Measurements from ENCODE around the gene STARD13.
"Not testable (repeated sequence)": the region's sequence is repeated elsewhere in the genome, so short reads cannot be mapped to it uniquely, and the experiment has no call there.

Gene STARD13

DNA sequence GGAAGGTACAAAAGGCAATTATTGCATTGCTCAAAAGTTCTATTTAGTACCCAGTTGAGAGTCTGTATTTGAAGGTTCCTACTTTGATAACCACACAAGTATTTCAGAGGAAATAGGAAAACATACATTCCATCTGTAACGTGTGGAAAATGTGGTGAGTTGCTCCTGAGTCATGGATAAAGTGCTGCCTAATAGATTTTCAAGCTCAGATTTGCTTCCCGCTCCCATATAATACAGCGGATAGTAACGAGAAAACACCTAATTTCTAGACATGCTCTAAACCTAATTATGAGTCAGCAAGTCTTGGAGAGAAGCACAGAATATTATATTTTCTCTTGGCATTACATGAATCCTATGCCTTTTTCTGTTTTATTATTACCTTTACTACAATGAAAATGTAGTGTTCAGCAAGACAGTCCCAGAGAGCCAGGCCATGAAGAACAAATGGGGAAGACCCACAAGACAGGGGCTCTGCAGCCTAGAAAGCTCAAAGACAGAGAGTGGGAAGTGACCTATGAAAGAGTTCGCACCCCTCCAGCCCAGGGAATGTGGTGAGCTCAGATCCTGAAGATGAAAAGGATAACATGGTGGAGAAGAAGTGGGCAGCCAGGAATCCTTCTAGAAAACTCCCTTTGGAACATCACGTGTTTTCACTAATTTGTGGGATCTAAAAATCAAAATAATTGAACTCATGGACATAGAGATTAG is 116.1 kb downstream of the STARD13 start:
- peak; percentile 64 for DNase-seq

GRCh38 chr13:33168321-33168960 is 117.1 kb downstream of the STARD13 start:
- DNase-seq = no peak

DNA sequence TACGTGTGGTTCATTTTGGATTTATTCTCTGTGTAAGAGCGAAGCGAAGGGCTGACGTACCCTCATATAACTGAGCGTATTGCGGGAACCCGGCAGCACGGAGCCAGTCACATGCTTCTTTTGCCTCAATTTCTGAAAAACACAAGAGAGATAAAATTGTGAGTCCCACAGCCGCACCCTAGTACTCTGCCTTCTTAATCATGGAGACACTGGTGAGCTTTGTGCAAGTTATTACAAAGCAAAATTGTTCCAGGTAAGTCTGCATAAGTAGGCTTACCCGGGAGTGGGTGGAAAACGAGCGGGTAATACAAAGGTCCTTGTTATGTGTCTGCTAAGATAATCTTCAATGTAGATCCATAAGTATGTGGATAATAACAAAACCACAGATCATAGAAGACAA is 118.1 kb downstream of the STARD13 start:
- DNase-seq = no peak

GRCh38 chr13:33165787-33166186 is 119.8 kb downstream of the STARD13 start:
- no peak for DNase-seq

DNA sequence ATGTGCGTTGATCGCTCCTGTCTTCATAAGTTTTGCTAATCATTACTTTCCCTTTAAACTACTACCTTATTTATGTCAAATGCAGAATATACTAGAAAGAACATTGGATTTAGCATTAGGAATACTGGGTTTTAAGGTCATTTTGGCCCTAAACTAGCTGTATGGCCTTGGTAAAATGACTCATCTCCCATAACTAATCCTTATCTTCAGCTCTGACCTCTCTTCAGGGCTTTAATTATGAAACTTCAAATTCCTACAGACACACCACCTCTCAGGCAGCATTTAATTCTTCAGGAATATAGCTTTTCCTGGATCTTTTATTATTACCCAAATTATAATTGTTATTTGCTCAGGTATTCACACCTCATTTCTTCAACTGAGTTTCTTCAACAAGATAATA is 121.2 kb downstream of the STARD13 start:
- peak; percentile 9 for DNase-seq

- DNase-seq = not testable (repeated sequence)
Measured at GRCh38 chr13:33162725-33163124, 122.8 kb downstream of the STARD13 start.

DNA sequence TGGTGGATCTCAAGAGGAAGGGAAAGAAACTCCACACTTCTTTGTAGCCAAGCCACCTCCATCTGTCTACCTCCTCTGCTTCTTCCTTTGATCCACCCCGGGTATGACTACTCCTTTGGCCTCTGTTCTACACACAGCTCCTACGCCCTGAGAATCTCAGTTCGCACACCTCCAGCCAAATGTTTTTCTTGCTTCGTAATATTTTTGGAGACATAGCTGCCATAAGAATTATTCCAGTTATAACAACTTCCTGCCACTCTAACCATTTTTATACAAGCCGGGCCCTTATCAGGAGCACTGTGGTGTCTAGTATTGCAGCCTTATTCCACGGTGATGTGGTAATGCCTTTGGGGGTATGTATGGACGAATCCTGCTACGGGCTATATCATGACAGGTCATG is 126.7 kb downstream of the STARD13 start:
- DNase-seq = no peak

- no peak for DNase-seq
Measured at GRCh38 chr13:33158271-33158670, 127.3 kb downstream of the STARD13 start.

- DNase-seq = no peak
Measured at GRCh38 chr13:33154911-33155310, 130.6 kb downstream of the STARD13 start.

DNA sequence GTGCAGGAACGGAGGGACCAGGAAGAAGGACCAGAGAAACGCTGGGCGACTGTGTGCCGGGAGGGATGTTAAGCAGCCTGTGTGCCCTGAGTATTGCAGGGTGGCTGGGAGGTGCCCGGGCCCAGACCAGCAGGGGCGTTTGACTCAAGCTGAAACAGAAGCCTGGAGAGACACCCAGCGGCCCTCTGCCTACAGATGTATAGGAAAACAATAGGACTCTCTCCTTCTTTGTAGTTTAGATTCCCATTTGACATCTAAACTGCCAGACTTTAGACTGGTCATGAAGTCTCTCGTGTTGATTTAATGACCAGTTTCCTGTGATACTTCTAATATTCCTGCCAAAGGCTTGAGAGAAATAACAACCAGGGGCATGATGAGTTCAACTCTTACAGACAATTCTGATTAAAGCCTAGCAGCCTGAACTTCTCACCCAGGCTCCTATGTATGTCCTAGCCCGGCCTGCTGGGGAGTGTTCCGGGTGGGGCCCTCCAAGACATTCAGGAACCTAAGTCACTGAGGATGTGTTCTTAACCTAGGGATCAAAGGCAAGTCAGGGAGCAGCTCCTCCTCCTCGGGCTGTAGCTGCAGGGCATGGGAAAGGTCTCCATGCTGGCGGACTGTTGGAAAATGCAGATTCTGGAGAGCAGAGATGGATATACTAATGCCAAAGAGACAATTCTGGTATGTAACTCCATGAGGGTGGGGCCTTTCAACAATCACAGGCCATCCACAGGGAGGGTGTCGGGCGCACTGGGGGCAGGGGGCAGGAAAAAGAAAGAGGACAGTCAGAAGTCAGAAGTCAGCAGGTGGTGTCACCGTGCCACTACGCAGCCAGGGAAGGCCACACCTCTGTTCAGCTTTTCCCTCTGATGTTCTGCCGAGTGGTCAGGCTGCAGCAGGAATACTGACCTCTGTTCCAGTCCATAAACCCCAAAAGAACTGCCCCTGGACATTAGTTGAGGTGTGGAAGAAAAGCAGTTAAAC is 131.8 kb downstream of the STARD13 start:
- DNase-seq = no peak

- DNase-seq = no peak
Measured at GRCh38 chr13:33152389-33152788, 133.2 kb downstream of the STARD13 start.

- no peak for DNase-seq
Measured at GRCh38 chr13:33150662-33151061, 134.9 kb downstream of the STARD13 start.

DNA sequence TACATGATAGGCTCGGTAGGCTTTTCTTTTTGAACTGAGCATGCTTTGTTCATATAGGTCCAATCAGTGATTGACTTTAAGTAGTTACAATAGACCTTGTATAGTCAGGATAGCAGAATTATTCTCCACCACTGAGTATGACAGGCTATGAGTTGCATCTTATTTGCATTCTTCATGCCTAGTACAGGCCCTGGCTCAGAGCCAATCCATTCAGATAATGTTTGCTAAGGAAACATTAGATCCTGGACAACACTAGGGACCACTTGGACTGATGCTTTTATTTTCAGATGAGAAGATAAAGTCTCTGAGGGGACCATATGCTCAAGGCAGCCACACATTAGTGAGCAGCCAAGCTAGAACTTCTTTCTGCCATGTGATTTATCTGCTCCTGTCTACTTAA is 135.4 kb downstream of the STARD13 start:
- DNase-seq = no peak

- DNase-seq = no peak
Measured at GRCh38 chr13:33147832-33148231, 137.7 kb downstream of the STARD13 start.

DNA sequence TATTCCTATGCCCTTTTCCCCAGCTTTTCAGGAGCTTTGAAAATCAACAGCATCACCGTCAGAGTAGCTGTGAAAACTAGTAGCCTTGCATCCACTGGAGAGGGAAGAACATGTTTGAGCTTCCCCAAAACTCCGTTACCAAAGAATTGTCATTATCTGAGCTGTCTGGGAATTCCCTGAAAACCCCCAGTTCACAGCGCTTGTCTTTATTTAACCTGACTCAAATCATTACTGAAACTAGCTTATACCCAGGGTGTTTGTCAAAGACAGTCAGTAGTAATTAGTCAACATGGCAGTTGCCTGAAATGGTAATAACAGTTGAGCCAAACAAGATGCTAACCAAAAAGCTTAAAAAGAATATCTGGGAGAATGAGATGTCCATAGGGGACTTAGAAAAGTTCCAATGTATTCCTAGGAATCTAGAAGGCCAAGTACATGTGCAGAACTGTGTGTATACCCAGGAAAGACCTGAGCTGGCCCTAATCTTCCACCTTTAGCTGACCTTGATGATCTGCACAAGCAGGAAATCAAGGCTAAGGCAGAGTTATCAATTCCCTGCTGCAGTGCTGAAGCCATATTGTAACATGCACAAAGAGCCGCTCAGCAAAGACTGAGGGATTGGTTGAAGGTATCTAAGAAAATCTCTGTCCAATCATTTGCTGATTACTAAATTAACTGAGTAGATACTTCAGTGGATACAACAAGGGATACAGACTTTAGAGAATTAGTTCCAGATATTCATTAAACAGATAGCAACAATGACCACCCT is 138.5 kb downstream of the STARD13 start:
- no peak for DNase-seq

DNA sequence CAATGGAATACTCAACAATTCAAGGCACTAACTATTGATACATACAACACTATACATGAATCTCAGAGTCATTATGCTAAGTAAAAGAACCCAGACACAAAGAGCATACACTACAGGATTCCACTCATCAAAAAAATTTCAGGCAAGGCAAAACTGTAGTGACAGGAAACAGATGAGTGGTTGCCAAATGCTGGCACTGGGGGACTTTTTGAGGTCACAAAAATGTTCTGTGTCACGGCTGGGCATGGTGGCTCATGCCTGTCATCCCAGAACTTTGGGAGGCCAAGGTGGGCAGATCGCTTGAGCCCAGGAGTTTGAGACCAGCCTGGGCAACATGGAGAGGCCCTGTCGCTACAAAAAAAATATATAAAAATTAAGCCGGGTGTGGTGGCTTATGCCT is 139.9 kb downstream of the STARD13 start:
- no peak for DNase-seq

DNA sequence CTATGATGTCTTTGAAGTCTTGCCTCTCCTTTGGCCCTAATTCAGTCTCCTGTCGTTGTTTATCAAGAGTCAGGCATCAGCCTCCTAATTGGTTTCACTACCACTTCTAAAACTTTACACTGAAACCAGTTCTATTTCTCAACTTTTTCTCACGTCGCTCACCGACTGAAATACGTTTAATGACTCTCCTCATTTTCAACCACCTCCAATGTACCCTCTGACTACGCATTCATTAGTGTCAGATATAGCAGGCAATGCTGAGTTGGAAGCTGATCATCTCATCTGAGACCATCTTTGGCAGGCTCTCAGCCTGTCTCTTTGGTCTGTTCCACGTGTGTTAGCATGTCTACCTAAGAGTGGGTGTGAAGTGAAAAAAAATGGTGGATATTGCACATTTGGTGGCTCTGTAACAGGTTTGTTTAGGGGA is 141.2 kb downstream of the STARD13 start:
- no peak for DNase-seq

DNA sequence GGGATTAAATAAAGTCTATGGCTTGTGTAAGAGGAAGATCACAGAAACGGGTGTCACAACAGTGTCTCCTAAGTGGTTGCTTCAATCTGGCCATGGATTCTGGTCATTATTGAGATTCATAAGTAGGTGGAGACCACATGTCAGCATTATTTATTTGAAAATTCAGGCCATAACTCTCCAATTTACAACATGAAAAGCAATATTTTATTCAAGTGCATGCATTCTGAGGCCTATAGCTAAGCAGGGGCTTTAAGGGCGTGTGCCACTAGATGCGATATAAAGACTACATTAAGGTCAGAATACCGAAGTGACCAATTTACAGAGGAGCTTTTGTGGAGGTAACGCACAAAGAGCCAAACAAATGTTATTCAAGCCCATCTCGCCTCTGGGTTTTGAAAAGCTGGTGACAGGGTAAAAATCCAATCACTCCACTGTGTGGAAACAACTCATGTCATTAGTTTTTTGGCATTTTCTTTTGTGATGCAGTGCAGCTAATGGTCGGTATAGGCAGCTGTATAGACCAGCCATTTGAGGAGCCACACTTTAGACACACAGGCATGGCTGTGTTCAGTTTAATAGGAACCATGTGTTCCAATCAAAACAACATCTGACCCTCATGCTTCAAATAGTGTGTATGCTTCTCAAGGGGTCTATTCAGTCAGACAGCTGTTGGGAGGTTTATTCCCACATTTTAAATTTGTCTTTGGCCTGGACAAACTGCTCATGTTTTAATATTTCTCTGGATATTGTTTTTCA is 145.6 kb downstream of the STARD13 start:
- DNase-seq = no peak

DNA sequence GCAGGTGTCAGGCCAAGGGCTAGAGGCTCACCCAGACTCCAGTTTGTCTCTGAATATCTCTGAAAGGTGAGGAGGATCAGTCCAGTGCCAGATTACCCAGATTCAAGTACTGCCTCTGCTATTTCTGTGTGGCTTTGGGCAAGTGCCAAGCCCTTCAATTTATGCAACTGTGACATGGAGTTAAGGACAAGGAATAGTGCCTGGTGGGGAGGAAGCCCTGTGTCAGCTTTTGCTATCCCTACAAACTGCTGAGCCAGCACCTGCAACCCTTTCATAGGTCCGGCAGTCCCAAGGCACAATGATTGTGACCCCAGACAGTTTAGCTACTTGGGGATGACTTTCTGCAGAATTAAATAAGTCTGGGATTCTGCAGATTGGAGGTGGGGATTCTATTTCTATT is 146.4 kb downstream of the STARD13 start:
- DNase-seq = no peak

DNA sequence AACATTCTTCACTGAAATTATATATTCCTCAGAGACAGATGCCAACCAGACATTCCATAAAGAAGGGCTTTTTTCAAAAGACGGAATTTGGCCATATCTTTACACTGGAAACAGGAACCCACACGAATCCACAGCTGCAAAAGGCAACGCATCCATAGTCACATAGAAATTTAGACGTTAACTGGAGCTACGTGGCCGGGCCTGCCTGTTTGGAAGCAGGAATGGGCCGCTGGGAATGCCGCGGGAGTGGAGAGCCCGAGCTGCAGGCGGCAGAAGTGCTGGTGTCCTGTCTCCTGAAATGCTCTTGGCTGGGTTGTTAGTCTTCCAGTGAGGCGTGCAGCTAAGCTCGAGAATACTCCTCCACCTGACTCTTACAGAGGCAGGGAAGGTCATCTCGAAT is 147.1 kb downstream of the STARD13 start:
- DNase-seq = no peak

DNA sequence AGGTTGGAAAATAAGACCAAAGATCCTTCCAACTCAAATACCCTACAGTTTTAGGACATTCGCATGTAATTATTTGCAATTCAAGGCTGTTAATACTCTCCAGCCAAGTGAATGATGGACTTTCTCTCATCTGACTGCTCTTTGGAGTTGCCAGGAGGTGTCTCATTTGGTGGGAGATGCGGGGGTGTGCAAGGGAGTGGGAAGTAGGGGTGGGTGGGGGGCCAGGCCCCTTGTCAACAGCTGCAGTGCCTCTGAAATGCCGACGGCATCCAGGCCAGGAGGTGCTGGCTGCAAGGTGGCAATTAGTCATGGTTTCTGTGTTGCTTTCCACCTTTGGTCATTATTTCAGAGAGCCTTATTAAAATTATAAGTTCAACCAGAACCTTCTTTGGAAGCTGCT is 147.8 kb downstream of the STARD13 start:
- DNase-seq = no peak

DNA sequence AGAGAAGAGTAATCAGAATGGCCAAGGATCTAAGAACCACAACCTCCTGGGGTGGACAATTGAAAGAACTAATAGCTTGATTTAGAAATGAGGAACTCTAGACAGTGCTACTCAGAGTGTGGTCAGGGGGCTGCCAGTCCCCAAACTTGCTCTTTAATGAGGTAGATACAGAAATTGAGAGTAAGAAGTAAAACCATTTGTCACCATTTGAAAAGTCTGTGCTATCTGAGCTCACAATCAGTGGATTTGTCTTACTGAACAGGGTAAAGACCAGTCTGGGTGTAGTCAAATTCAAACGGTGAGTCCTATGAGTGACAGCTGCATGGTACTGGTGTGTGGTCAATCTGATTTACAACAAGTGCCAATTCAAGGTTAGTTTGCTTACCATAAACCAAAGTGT is 150.5 kb downstream of the STARD13 start:
- DNase-seq = no peak
